CD14-positive monocyte (primary cell): ENCODE measurements around the gene PAIP2. TPM values are rescaled to one million over a fixed set of nuclear protein-coding genes. Genes with fewer than 3 reads are reported as not detected.

Experiments
- DNase-seq, 3 donors: peaks; one replicate each; pipeline ENCODE4 v3.0.0-alpha.2; 2011 to 2022
- H2AFZ ChIP-seq: 2 replicates; pipeline ENCODE4 v1.6.0; 2012; ENCODE audit warnings: mild to moderate bottlenecking, low read depth, low read length, inconsistent platforms; ENCODE audit not compliant: insufficient read depth, poor library complexity, severe bottlenecking
- H3K27ac ChIP-seq, 2 donors: 1 replicate in 1 of 2; 2 replicates in 1 of 2; pipeline ENCODE4 v1.5.1; 2012 to 2013; ENCODE audit warnings: low read length in 2 of 2, control low read depth in 1 of 2, inconsistent platforms in 1 of 2, low read depth in 1 of 2, mild to moderate bottlenecking in 1 of 2
- H3K27me3 ChIP-seq, 2 donors: one replicate each; pipeline versions ENCODE4 v1.6.0 to v1.6.1; 2011 to 2013; ENCODE audit warnings: low read length in 2 of 2; ENCODE audit not compliant: control insufficient read depth in 2 of 2, insufficient read depth in 2 of 2
- H3K36me3 ChIP-seq, 2 donors: replicated peaks in 1 of 2; 1 replicate in 1 of 2; 2 replicates in 1 of 2; pipeline versions ENCODE4 v1.5.1 to v1.6.1; 2012 to 2013; ENCODE audit warnings: low read length in 2 of 2, control low read depth in 1 of 2, inconsistent platforms in 1 of 2, mild to moderate bottlenecking in 1 of 2; ENCODE audit not compliant: insufficient read depth in 2 of 2, control insufficient read depth in 1 of 2
- H3K4me1 ChIP-seq, 2 donors: 1 replicate in 1 of 2; 2 replicates in 1 of 2; pipeline versions ENCODE4 v1.5.1 to v1.6.1; 2012 to 2013; ENCODE audit warnings: low read length in 2 of 2, control low read depth in 1 of 2, inconsistent platforms in 1 of 2, mild to moderate bottlenecking in 1 of 2, moderate library complexity in 1 of 2; ENCODE audit not compliant: insufficient read depth in 2 of 2, control insufficient read depth in 1 of 2
- H3K4me2 ChIP-seq: replicated peaks from 2 replicates; pipeline ENCODE3; 2012; ENCODE audit warnings: low read length, moderate library complexity, mild to moderate bottlenecking; ENCODE audit not compliant: poor library complexity, severe bottlenecking; ENCODE audit errors: extremely low read depth
- H3K4me3 ChIP-seq, 3 experiments: fragments of 200-600 bp in 1 of 3; sonication (generic) in 1 of 3; replicated peaks in 1 of 3; 1 replicate in 2 of 3; 2 replicates in 1 of 3; pipeline ENCODE4 v1.5.1; 2011 to 2013; ENCODE audit warnings: low read length in 3 of 3, mild to moderate bottlenecking in 3 of 3, control low read depth in 2 of 3, low read depth in 2 of 3, inconsistent platforms in 1 of 3, moderate library complexity in 1 of 3
- H3K79me2 ChIP-seq: 2 replicates; pipeline ENCODE4 v1.6.0; 2012; ENCODE audit warnings: mild to moderate bottlenecking, control low read depth, inconsistent platforms, low read length, moderate library complexity; ENCODE audit not compliant: insufficient read depth
- H3K9ac ChIP-seq: 2 replicates; pipeline ENCODE4 v1.6.0; 2017; ENCODE audit warnings: low read length, mild to moderate bottlenecking; ENCODE audit not compliant: insufficient read depth, poor library complexity, severe bottlenecking
- H3K9me3 ChIP-seq, 2 donors: replicated peaks in 1 of 2; 1 replicate in 1 of 2; 2 replicates in 1 of 2; pipeline versions ENCODE4 v1.5.1 to v1.6.1; 2012 to 2013; ENCODE audit warnings: low read length in 2 of 2, control low read depth in 1 of 2; ENCODE audit not compliant: control insufficient read depth in 1 of 2, insufficient read depth in 1 of 2
- H4K20me1 ChIP-seq: 2 replicates; pipeline ENCODE4 v1.6.0; 2012; ENCODE audit warnings: mild to moderate bottlenecking, low read length, control low read depth, moderate library complexity; ENCODE audit not compliant: insufficient read depth
- H3K27ac Mint-ChIP-seq, 7 donors: one replicate each; pipeline ENCODE4 v1.8.0; 2020; ENCODE audit warnings: mild to moderate bottlenecking in 7 of 7, mixed read lengths in 7 of 7, moderate library complexity in 6 of 7, inconsistent platforms in 2 of 7
- H3K27me3 Mint-ChIP-seq, 3 donors: one replicate each; pipeline ENCODE4 v1.8.0; 2021 to 2022; ENCODE audit warnings: low read depth in 3 of 3, mild to moderate bottlenecking in 3 of 3, mixed read lengths in 3 of 3, moderate library complexity in 3 of 3, inconsistent platforms in 1 of 3
- H3K36me3 Mint-ChIP-seq, 2 donors: one replicate each; pipeline ENCODE4 v1.8.0; 2020; ENCODE audit warnings: mixed read lengths in 2 of 2, inconsistent platforms in 1 of 2, mild to moderate bottlenecking in 1 of 2
- H3K4me1 Mint-ChIP-seq: one replicate; pipeline ENCODE4 v1.8.0; 2020; ENCODE audit warnings: mild to moderate bottlenecking, mixed read lengths
- H3K4me3 Mint-ChIP-seq, 2 donors: one replicate each; pipeline ENCODE4 v1.8.0; 2020; ENCODE audit warnings: mild to moderate bottlenecking in 2 of 2, mixed read lengths in 2 of 2, moderate library complexity in 1 of 2
- H3K9me3 Mint-ChIP-seq, 7 donors: one replicate each; pipeline ENCODE4 v1.8.0; 2020 to 2022; ENCODE audit warnings: mixed read lengths in 7 of 7, mild to moderate bottlenecking in 6 of 7, moderate library complexity in 6 of 7, inconsistent platforms in 2 of 7
- WGBS: methylation state at CpG from one replicate; pipeline ENCODE4 v1.1.5; 2013; ENCODE audit warnings: missing lambda C conversion rate; ENCODE audit not compliant: insufficient coverage; 5-methylcytosine and 5-hydroxymethylcytosine counted together
- intact Hi-C, 2 donors: fragments of 100-400 bp; cut with micrococcal nuclease; formaldehyde crosslinking; loops; one replicate each; pipeline versions ENCODE4 v1.15.0 to v1.15.1; 2023
- polyA plus RNA-seq, 3 donors: library from polyadenylated mRNA; depleted of rRNA in 1 of 3; unstranded in 2 of 3; stranded (reverse) in 1 of 3; fragments of 300-500 nt in 2 of 3; fragments of >200 nt in 1 of 3; fragmentation: Illumina TruSeq in 2 of 3; gene quantifications; 1 replicate in 2 of 3; 2 replicates in 1 of 3; pipeline ENCODE4 v1.2.3, GENCODE V29; 2012 to 2021
- TF ChIP-seq, protein P1 (sequence below): fragments of 200-600 bp; IDR thresholded peaks from one replicate; pipeline ENCODE4 v1.8.0; 2022; ENCODE audit warnings: antibody characterized with exemption, mild to moderate bottlenecking

Gene PAIP2
- polyA plus RNA-seq, 3 donors: 68.3 to 325 (median 313) TPM

DNA sequence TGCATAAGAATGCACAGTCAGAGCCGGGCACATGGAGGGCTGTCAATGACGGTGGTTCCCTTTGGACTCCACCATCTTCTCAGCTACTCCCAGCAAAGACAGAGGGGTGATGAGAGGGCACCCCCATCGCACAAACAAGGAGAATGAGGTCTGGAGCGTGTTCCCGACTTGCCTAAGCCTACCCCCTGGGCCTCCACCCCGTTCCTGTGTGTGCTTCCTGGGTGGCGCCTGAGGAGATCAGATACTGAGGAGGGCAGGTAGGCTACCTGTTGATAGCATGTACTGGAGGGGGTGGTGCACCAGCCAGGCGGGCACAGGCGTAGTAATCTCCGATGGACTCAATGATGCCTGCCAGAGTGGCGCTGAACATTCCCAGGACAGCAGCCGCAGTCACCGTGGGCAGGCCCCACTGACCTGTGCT is 37.3 kb downstream of the PAIP2 start:
- H3K9ac ChIP-seq: no peak overlapping the region
- Mint-ChIP-seq H3K36me3 (peaks cover 2 to 15% of the 10 kb centered on the region in 2 donors), H3K4me1 (no peaks in the 10 kb centered on the region), H3K9me3 (peaks cover 0 to 2% (median 0%) of the 10 kb centered on the region in 7 donors), H3K27ac (no peak overlapping the region), H3K4me3 (no peak overlapping the region), H3K27me3 (peaks cover 0 to 12% (median 0%) of the 10 kb centered on the region in 3 donors)
- WGBS: 71% methylated on average over 11 of the region's 13 CpGs
- H3K4me3 ChIP-seq: no peak overlapping the region
- no peak for DNase-seq
- H3K4me2 ChIP-seq: no peak overlapping the region
- no peak overlapping the region for H2AFZ ChIP-seq
- TF ChIP-seq, protein P1, sequence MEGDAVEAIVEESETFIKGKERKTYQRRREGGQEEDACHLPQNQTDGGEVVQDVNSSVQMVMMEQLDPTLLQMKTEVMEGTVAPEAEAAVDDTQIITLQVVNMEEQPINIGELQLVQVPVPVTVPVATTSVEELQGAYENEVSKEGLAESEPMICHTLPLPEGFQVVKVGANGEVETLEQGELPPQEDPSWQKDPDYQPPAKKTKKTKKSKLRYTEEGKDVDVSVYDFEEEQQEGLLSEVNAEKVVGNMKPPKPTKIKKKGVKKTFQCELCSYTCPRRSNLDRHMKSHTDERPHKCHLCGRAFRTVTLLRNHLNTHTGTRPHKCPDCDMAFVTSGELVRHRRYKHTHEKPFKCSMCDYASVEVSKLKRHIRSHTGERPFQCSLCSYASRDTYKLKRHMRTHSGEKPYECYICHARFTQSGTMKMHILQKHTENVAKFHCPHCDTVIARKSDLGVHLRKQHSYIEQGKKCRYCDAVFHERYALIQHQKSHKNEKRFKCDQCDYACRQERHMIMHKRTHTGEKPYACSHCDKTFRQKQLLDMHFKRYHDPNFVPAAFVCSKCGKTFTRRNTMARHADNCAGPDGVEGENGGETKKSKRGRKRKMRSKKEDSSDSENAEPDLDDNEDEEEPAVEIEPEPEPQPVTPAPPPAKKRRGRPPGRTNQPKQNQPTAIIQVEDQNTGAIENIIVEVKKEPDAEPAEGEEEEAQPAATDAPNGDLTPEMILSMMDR: no peak
- H3K27ac ChIP-seq: no peak overlapping the region
- H4K20me1 ChIP-seq: no peaks in the 10 kb centered on the region
- H3K4me1 ChIP-seq: no peaks in the 10 kb centered on the region
- no peaks in the 10 kb centered on the region for H3K27me3 ChIP-seq
- H3K36me3 ChIP-seq: peaks cover 0 to 1% of the 10 kb centered on the region in 2 donors
- intact Hi-C loops: no loop called here
- H3K9me3 ChIP-seq: no peaks in the 10 kb centered on the region
- H3K79me2 ChIP-seq: no peaks in the 10 kb centered on the region

DNA sequence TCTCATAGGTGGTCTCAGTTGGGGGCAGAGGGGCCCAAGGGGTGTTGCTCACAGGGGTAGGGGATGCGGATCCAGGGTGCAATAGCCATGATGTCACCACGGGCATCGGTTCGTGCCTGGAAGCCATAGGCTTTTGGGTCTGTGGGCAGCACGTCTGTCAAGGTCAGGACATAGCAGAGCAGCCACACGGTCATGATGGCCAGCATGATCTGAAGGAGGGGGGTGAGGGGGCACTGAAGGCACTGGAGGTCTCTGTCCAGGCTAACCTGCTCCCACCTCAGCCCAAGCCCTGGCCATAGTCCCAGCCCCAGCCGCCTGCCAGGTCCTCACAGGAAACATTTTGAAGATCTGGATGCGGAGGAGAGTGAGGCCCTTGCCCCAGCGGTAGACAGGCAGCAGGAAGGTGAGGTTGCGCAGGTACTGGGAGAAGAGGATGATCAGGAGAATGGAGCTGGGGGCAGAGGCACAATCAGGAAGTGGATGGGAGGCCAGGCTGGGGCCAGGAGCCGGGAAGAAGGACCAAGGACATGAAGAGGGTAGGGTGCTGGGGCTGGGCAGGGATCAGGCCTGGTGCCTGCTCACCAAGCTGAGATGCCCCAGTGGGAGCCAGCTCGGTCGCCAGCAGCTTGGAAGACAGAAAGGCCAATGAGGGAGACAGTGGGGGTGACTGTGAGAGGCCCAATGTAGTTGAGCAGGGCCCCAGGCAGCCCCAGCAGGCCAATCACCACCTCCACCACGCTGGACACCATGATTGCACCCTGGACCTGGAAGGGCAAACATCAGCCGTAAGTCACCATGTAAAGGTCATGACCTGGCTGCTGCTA is 38.2 kb downstream of the PAIP2 start:
- Histone ChIP-seq H3K4me3 (no peak overlapping the region), H3K27me3 (no peaks in the 10 kb centered on the region), H3K27ac (no peak overlapping the region), H3K36me3 (no peaks in the 10 kb centered on the region), H3K4me1 (peaks cover 5 to 6% of the 10 kb centered on the region in 2 donors), H3K9me3 (no peaks in the 10 kb centered on the region), H3K9ac (no peak overlapping the region), H3K4me2 (no peak overlapping the region), H4K20me1 (no peaks in the 10 kb centered on the region), H3K79me2 (no peaks in the 10 kb centered on the region), H2AFZ (no peak overlapping the region)
- WGBS: 91% methylated on average over 6 of the region's 15 CpGs
- intact Hi-C loops: no loop called here
- TF ChIP-seq, protein P1: no peak
- Mint-ChIP-seq H3K36me3 (peaks cover 1 to 8% of the 10 kb centered on the region in 2 donors), H3K27ac (no peak overlapping the region), H3K4me3 (no peak overlapping the region), H3K27me3 (peaks cover 0 to 12% (median 0%) of the 10 kb centered on the region in 3 donors), H3K9me3 (peaks cover 0 to 2% (median 0%) of the 10 kb centered on the region in 7 donors), H3K4me1 (peaks cover 7% of the 10 kb centered on the region)
- DNase-seq: no peak
